ENCODE results near the gene TUBGCP4. TPM values are rescaled to one million over a fixed set of nuclear protein-coding genes. Genes with fewer than 3 reads are reported as not detected.
A peak's percentile ranks its signal among the peaks of the same experiment; 100 is the strongest.

TUBGCP4 gene
- total and polyA plus RNA-seq, 2 of the 4 experiments (the other 2 are of a cell fraction): 7.9 to 12.7 TPM

DNA sequence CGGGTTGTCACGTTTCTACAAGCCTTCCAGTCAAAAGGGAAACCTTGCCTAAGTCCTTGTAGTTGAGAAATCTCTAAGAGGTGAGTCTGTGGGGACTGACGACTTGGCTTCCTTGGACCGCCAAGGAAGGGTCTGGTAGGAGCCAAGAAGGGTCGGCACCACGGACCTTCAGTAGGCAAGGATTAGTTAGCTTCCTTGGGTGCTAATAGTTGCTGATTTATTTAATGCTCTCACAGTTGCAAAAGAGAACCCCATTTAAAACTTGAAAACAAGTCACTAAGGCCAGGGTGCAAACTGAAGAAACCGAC is 40.2 kb upstream of the TUBGCP4 start:
- Histone ChIP-seq H2BK120ac (ENCODE audit: low read depth, low read length) (peak overlapping the region; percentile 34; the same call in 1 of the 2 replicates), H3K14ac (replicated peaks; ENCODE audit: low read depth, low read length) (peak overlapping the region; percentile 99), H3K23ac (ENCODE audit: low read depth, low read length) (peak overlapping the region; percentile 96), H2BK15ac (ENCODE audit: low read depth, low read length) (peak overlapping the region; percentile 5; the same call in 1 of the 3 replicates), H4K20me1 (ENCODE audit: insufficient read depth, low read length) (no peaks in the 10 kb centered on the region), H3K27ac (ENCODE audit: insufficient read depth, low read length) (peak overlapping the region; percentile 43), H4K5ac (ENCODE audit: low read depth, low read length) (peak overlapping the region; percentile 86), H3K36me3 (ENCODE audit: control insufficient read depth, insufficient read depth, low read length) (peaks cover 4% of the 10 kb centered on the region), H3K9ac (ENCODE audit: low read depth, low read length) (peak overlapping the region; percentile 52), H3K4me2 (ENCODE audit: low read depth, low read length) (peak overlapping the region; percentile 71), H4K8ac (ENCODE audit: low read depth in 2 of 2, low read length in 2 of 2) (peak overlapping the region; percentile 70 to 99), H2AK5ac (ENCODE audit: low read depth, low read length) (peak overlapping the region; percentile 38), H2AK9ac (replicated peaks; ENCODE audit: low read depth, low read length, poor library complexity) (peak overlapping the region; percentile 5), H4K91ac (ENCODE audit: insufficient read depth, low read depth, low read length) (peak overlapping the region; percentile 84), H3K56ac (ENCODE audit: extremely low read depth, insufficient read depth, low read length) (peak overlapping the region; percentile 17; the same call in 1 of the 2 replicates), H3K18ac (ENCODE audit: low read depth, low read length) (peak overlapping the region; percentile 29), H3K4me3 (ENCODE audit: insufficient read depth, low read depth, low read length) (peak overlapping the region; percentile 72), H2BK5ac (ENCODE audit: low read depth, low read length, poor library complexity, severe bottlenecking) (peak overlapping the region; percentile 67), H3K4me1 (ENCODE audit: control insufficient read depth, insufficient read depth, low read length) (peaks cover 9% of the 10 kb centered on the region), H3K9me1 (ENCODE audit: insufficient read depth, low read length) (peaks cover 2% of the 10 kb centered on the region; the same call in 1 of the 2 replicates), H3K4ac (ENCODE audit: low read depth, low read length) (peak overlapping the region; percentile 95), H3K27me3 (ENCODE audit: control insufficient read depth, insufficient read depth, low read length) (no peaks in the 10 kb centered on the region), H3K79me1 (ENCODE audit: low read depth in 1 of 2, low read length in 2 of 2) (peaks cover 17 to 29% of the 10 kb centered on the region in 2 experiments), H2BK20ac (ENCODE audit: low read depth, low read length) (peak overlapping the region; percentile 45; the same call in 1 of the 2 replicates), H2AFZ (replicated peaks; ENCODE audit: low read length, poor library complexity) (peak overlapping the region; percentile 96), H3K9me3 (ENCODE audit: control insufficient read depth, insufficient read depth, low read length) (no peaks in the 10 kb centered on the region)
- in situ Hi-C loops (cut with MboI; ENCODE audit: low sequenced_read_pairs): no loop called here
- no peak for ATAC-seq (ENCODE audit: low read depth)
- CTCF ChIA-PET: no interaction called here
- WGBS, 2 experiments (ENCODE audit: extremely low coverage in 2 of 2, insufficient read length in 1 of 2): 0% methylated on average over 2 of the region's 7 CpGs; no CpG with 5 or more reads in 1 of the 2 experiments
- no peak for TF ChIP-seq CEBPB (IDR thresholded peaks at IDR 0.05; ENCODE audit: low read depth, low read length)
- no peak for TF ChIP-seq MXI1 (IDR thresholded peaks at IDR 0.05; ENCODE audit: borderline replicate concordance, low read depth, low read length)
- no peak for TF ChIP-seq MAFK (IDR thresholded peaks at IDR 0.05; ENCODE audit: low read depth, low read length)
- TF ChIP-seq RCOR1 (IDR thresholded peaks at IDR 0.05; ENCODE audit: insufficient replicate concordance, low read length): no peak
- no peak for TF ChIP-seq CHD1 (IDR thresholded peaks at IDR 0.05; ENCODE audit: low read depth, low read length)
- TF ChIP-seq, protein P1, sequence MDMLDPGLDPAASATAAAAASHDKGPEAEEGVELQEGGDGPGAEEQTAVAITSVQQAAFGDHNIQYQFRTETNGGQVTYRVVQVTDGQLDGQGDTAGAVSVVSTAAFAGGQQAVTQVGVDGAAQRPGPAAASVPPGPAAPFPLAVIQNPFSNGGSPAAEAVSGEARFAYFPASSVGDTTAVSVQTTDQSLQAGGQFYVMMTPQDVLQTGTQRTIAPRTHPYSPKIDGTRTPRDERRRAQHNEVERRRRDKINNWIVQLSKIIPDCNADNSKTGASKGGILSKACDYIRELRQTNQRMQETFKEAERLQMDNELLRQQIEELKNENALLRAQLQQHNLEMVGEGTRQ (IDR thresholded peaks at IDR 0.05; ENCODE audit: low read depth, low read length): no peak
- no peak for TF ChIP-seq FOS (IDR thresholded peaks at IDR 0.05; ENCODE audit: low read depth, low read length)
- no peak for TF ChIP-seq BHLHE40 (IDR thresholded peaks at IDR 0.05; ENCODE audit: low read depth, low read length)
- TF ChIP-seq, protein P2, sequence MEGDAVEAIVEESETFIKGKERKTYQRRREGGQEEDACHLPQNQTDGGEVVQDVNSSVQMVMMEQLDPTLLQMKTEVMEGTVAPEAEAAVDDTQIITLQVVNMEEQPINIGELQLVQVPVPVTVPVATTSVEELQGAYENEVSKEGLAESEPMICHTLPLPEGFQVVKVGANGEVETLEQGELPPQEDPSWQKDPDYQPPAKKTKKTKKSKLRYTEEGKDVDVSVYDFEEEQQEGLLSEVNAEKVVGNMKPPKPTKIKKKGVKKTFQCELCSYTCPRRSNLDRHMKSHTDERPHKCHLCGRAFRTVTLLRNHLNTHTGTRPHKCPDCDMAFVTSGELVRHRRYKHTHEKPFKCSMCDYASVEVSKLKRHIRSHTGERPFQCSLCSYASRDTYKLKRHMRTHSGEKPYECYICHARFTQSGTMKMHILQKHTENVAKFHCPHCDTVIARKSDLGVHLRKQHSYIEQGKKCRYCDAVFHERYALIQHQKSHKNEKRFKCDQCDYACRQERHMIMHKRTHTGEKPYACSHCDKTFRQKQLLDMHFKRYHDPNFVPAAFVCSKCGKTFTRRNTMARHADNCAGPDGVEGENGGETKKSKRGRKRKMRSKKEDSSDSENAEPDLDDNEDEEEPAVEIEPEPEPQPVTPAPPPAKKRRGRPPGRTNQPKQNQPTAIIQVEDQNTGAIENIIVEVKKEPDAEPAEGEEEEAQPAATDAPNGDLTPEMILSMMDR (conservative IDR thresholded peaks at IDR 0.05; ENCODE audit: low read depth, low read length): no peak
- TF ChIP-seq, protein P3, sequence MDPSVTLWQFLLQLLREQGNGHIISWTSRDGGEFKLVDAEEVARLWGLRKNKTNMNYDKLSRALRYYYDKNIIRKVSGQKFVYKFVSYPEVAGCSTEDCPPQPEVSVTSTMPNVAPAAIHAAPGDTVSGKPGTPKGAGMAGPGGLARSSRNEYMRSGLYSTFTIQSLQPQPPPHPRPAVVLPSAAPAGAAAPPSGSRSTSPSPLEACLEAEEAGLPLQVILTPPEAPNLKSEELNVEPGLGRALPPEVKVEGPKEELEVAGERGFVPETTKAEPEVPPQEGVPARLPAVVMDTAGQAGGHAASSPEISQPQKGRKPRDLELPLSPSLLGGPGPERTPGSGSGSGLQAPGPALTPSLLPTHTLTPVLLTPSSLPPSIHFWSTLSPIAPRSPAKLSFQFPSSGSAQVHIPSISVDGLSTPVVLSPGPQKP (IDR thresholded peaks at IDR 0.05; ENCODE audit: borderline replicate concordance, low read depth, low read length): no peak
- no peak for TF ChIP-seq SMC3 (IDR thresholded peaks at IDR 0.05; ENCODE audit: low read depth, low read length)
- TF ChIP-seq RAD21 (IDR thresholded peaks at IDR 0.05; ENCODE audit: low read length): no peak
- no peak for TF ChIP-seq RFX5 (IDR thresholded peaks at IDR 0.05; ENCODE audit: low read depth, low read length)
- no peak for TF ChIP-seq MAZ (IDR thresholded peaks at IDR 0.05; ENCODE audit: borderline replicate concordance, low read depth, low read length)
- TF ChIP-seq POLR2A (IDR thresholded peaks at IDR 0.05; ENCODE audit: low read depth, low read length): no peak
- no peak for TF ChIP-seq NFE2L2 (IDR thresholded peaks at IDR 0.05; ENCODE audit: low read depth, low read length)
- DNase-seq: no peak
- dilution Hi-C loops (cut with HindIII; ENCODE audit: low sequenced_read_pairs, unreplicated experiment): no loop called here
- POLR2A ChIA-PET (ENCODE audit: unreplicated experiment): no interaction called here
- no TSS peak for BruUV-seq (replicated peaks)
- intact Hi-C loops (cut with micrococcal nuclease): no loop called here
